GM18907 (cell line): ENCODE results near the gene PHF11.
"Not testable (repeated sequence)": the region's sequence is repeated elsewhere in the genome, so short reads cannot be mapped to it uniquely, and the experiment has no call there.

Experiments
- ATAC-seq: cut with Tn5 transposase; IDR thresholded peaks from one replicate; pipeline ENCODE4 v1.9.1; 2021; ENCODE audit warnings: mild to moderate bottlenecking, moderate library complexity; ENCODE audit not compliant: unreplicated experiment

The PHF11 gene

DNA sequence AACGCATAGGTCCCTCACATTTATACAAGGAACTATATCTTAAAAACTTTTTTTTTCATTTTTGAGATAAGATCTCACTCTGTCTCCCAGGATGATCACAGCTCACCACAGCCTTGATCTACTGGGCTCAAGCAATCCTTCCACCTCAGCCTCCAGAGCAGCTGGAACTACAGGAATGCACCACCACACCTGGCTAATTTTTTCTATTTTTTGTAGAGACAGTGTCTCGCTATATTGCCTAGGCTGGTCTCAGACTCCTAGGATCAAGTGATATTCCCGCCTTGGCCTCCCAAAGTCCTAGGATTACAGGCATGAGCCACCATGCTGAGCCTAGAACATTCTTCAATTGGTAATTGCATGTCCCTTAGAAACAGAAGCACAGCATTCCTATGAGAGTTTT, 47.9 kb downstream of the PHF11 start:
- no peak for ATAC-seq

- no peak for ATAC-seq
These were observed 49.9 kb downstream of the PHF11 start for GRCh38 chr13:49545661-49546060.

DNA sequence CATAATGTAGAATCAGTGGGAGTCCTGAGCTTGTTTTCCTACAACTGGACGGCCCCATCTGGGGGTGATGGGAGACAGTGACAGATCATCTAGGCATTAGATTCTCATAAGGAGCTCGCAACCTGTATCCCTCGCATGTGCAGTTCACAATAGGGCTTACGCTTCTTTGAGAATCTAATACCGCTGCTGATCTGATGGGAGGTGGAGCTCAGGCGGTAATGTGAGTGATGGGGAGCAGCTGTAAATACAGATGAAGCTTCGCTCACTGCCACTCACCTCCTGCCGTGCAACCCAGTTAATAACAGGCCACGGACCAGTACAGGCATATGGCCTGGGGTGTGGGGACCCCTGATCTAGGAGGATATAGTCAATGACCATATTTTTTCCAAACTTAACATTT, 50.8 kb downstream of the PHF11 start:
- ATAC-seq = no peak

DNA sequence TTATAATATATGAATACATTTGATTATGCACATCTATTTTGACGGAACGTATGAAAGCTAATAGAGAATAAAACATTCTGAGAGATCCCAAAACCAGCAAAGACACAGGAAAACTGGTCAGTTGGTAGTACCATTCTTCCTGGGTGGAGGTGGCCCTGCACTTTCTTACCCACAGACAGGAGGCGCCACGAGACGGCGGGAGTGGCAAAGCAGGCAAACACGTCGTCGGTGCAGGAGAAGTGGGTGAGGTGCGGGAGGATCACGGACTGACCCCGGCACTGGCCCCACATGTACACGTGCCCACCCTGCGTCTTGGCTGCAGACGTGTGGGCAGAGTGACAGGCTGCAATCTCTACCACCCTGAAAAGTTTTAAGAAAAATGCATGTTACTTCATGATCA, 53.5 kb downstream of the PHF11 start:
- no peak for ATAC-seq

- no peak for ATAC-seq
These were observed 55.3 kb downstream of the PHF11 start for GRCh38 chr13:49550942-49551644.

GRCh38 chr13:49553888-49554287, 58.1 kb downstream of the PHF11 start:
- no peak for ATAC-seq

GRCh38 chr13:49554387-49554786, 58.6 kb downstream of the PHF11 start:
- ATAC-seq = no peak

- ATAC-seq = no peak
These were observed 63.3 kb downstream of the PHF11 start for GRCh38 chr13:49559006-49559405.

GRCh38 chr13:49560270-49561061, 64.7 kb downstream of the PHF11 start:
- ATAC-seq = peak; percentile 86

DNA sequence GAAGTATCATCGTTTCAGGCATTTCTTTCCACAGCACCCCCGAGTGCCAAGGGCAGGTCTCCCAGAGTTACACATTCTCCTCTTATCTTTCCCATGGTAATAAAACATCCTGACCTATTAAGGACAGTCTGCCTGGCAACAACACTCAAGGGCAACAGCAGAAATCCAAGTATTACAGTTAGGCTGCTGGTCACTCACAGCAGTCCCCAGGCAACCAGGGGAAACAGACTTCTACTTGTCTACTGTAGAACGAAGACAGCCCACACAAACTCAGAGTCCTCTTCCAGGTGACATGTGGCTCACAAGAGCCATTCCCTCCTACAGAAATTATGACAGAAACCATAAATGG, 65.3 kb downstream of the PHF11 start:
- no peak for ATAC-seq

GRCh38 chr13:49563516-49563915, 67.8 kb downstream of the PHF11 start:
- ATAC-seq = no peak

GRCh38 chr13:49565461-49565860, 69.7 kb downstream of the PHF11 start:
- ATAC-seq = not testable (repeated sequence)

DNA sequence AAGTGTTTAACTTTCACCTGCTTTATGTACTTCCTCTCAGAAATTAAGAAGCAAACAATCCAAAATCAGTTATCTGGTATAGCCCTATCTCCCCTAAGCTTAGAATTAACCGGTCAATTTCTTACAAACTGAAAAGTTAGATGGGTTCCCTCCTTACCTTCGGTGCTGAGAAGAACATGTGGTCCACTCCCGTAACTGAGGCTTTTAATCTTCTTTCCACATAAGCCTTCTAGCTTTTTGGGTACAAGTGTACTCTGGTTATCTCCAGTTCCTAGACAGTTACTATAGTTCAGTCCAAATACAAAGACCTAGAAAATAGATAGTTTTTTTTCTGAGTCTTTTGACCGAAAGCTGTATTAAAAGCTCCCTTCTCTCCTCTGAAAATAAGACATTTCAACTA, 70.7 kb downstream of the PHF11 start:
- no peak for ATAC-seq

DNA sequence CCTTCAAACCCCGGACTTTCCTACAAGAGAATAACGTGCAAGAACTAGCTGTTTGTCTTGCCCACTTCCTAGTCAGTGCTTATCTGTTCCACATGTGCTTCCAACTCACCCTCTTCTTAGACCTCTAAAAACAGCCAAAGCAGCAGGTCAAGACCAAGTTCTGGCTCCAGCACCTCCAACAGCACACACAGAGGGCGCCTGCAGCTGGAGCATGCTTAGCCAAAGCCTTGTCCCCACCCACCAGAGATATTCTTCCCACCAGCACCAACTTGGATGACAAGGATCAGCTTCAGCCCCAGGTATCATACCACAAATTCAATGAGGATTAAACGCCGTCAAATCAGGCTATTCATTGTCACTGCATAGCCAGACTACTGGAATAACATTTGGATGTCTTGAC, 71.7 kb downstream of the PHF11 start:
- no peak for ATAC-seq

DNA sequence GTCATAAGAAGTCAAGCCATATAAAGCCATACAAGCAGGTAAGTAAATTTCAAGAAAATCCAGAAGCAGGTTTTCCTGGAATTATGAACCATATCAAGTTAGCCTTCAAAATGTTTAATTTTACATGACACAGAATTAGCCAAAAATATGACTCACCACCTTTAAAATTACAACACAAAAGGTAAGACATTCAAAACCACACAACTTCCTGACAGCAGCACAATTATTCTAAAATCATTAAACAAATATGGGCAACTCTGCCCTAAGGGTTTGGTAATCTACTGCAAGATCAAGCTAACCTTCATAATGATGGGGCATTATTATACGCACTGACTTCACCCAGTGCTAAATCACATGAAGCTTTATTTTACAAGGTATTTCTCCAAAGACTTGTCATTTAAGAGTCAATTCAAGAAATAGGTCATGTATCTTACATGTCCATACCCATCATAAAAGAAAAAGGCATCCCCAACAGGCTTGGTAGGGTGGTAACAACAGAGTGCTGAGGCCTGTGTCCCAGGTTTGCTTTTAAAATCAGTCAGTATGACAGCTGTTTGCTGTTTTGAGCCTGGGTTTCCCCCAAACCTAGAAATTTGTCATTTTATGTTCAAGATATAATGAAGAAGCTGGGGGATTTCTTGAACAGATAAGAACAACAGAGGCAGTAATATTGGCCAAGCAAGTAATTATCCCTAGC, 74.4 kb downstream of the PHF11 start:
- ATAC-seq = peak; percentile 67

- ATAC-seq = peak; percentile 62
These were observed 75.8 kb downstream of the PHF11 start for GRCh38 chr13:49571299-49572240.
